ENCODE data around the gene APOBR. TPM values are rescaled to one million over a fixed set of nuclear protein-coding genes. Genes with fewer than 3 reads are reported as not detected.
"Not testable (repeated sequence)": the region's sequence is repeated elsewhere in the genome, so short reads cannot be mapped to it uniquely, and the experiment has no call there.

APOBR gene
- total RNA-seq, 2 experiments from 2014 or later: 5.5 TPM

DNA sequence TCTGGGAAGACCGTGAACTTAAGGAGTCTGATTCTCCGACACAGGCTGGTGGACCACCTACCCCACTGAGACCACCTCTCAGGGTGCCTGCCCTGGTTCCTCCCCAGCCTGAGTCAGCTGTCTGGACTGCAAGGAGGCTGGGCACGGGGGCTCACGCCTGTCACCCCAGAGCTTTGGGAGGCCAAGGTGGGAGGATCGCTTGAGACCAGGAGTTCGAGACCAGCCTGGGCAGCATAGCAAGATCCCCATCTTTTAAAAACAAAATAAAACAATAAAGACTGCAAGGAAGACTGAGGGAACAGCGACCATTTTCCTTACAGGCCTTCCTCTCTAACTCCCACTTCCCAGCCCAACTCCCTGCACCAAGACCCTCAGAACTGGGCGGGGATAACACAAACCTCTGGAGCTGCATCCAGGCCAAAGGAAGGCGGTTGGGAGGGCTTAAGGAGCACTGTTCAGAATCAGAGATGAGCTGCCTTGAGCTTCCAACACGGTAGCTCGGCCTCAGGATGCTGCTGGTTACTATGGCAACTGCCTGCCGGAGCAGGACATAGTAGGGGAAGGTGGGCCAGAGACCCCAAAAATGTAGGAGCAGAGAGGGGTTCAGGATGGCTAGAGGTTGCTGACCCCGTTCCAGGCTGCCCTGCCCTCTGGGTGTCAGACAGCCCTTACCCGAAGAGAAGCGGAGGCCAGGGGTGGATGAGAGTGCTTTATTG, 4.4 kb downstream of the APOBR start:
- no peaks in the 10 kb centered on the region for H3K27me3 Mint-ChIP-seq
- H3K4me1 Mint-ChIP-seq (ENCODE audit: low read depth): peaks cover 44% of the 10 kb centered on the region
- CTCF ChIA-PET: interaction anchor here (0.6 kb wide), 1 partner anchor 886 kb away, joined by 3 read pairs; no protein-coding TSS in a partner anchor
- no peak overlapping the region for H3K4me3 Mint-ChIP-seq
- DNase-seq: no peak
- no peak overlapping the region for H3K27ac Mint-ChIP-seq
- intact Hi-C loops (cut with micrococcal nuclease): no loop called here
- H3K9me3 Mint-ChIP-seq: no peaks in the 10 kb centered on the region
- TF ChIP-seq, protein P1, sequence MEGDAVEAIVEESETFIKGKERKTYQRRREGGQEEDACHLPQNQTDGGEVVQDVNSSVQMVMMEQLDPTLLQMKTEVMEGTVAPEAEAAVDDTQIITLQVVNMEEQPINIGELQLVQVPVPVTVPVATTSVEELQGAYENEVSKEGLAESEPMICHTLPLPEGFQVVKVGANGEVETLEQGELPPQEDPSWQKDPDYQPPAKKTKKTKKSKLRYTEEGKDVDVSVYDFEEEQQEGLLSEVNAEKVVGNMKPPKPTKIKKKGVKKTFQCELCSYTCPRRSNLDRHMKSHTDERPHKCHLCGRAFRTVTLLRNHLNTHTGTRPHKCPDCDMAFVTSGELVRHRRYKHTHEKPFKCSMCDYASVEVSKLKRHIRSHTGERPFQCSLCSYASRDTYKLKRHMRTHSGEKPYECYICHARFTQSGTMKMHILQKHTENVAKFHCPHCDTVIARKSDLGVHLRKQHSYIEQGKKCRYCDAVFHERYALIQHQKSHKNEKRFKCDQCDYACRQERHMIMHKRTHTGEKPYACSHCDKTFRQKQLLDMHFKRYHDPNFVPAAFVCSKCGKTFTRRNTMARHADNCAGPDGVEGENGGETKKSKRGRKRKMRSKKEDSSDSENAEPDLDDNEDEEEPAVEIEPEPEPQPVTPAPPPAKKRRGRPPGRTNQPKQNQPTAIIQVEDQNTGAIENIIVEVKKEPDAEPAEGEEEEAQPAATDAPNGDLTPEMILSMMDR (IDR thresholded peaks at IDR 0.05): no peak
- ATAC-seq: no peak
- POLR2A ChIA-PET: no interaction called here
- peaks cover 4% of the 10 kb centered on the region for H3K36me3 Mint-ChIP-seq (ENCODE audit: low read depth)

DNA sequence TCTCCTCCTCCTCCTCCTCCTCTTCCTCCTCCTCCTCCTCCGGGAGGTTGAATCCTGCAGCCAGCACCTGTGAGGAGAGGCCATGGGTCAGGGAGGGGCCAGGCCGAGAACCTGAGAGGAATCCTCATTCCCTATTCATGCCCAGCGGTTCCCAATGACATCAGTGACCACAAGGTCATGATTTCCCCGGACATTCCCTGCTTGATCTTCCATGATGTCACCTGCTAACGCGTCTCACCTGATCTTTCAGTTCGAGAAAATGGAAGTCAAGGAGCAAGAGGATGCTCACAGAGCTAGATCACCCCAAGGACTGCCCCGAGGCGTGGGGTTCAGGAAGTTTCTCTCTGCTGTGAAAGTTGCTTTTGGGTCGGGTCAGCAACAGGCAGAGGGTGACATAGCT, 5.4 kb downstream of the APOBR start:
- Mint-ChIP-seq H3K4me3 (no peak overlapping the region), H3K9me3 (no peaks in the 10 kb centered on the region), H3K36me3 (ENCODE audit: low read depth) (peaks cover 4% of the 10 kb centered on the region), H3K4me1 (ENCODE audit: low read depth) (peaks cover 33% of the 10 kb centered on the region), H3K27me3 (no peaks in the 10 kb centered on the region), H3K27ac (peak overlapping the region; percentile 16)
- TF ChIP-seq, protein P1 (IDR thresholded peaks at IDR 0.05): no peak
- ATAC-seq: no peak
- ChIA-PET POLR2A (no interaction called here), CTCF (no interaction called here)
- intact Hi-C loops (cut with micrococcal nuclease): no loop called here
- DNase-seq: no peak

DNA sequence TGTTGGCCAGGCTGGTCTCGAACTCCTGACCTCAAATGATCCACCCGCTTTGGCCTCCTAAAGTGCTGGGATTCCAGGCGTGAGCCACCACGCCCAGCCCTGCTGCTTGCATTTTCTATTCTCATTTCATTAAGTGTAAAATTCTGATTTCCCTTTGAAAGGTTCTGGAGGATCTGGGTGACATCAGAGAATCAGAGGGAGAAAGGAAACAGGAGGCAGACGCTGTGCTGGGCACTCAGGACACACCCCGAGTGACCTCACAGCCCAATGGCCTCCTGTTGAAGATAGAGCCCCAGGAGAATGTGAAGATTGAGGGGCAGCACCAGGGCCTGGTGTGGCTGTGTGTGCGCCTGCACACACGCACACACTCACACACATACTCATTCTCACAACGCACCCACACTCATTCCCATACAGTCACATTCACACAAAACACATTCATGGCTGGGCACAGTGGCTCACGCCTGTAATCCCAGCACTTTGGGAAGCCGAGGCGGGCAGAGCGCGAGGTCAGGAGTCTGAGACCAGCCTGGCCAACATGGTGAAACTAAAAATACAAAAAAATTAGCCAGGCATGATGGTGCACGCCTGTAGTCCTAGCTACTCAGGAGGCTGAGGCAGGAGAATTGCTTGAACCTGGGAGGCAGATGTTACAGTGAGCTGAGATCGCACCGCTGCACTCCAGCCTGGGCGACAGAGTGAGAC, 6.2 kb downstream of the APOBR start:
- H3K27ac Mint-ChIP-seq, CTCF ChIA-PET: not testable (repeated sequence)

DNA sequence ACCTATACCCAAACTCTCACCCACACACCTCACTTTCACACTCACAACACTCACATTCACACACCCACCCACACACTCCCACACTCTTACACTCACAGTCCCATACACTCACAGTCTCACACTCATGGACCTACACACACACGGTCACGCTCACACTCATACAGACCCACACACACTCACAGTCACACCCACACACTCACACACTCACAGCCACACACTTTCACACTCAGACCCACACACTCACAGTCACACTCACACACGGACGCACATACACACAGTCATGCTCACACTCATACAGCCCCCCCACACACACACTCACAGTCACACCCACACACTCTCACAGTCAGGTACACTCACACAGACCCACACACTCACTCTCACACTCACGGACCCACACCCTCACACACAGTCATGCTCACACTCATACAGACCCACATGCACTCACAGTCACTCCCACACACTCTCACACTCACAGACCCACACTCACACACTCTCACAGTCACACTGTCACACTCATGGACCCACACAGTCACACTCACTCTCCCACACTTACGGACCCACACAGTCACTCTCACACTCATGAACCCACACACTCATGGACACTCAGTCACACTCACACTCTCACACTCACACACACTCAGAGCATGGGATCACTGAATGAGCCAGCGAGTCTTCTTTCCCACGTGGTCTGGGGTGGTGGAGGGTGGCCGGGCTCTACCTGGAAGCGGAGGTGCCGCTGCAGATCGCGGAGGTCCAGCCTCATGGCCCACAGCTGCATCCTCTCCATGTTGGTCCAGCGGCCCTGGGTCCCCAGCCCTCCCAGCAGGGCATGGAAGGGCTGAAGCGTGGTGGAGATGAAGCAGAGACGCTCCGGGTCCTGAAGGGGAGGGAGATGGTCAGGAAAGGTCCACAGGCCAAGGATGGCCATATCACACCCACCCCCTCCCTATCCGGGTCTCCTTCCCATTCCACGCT, 7.1 kb downstream of the APOBR start:
- H3K27ac Mint-ChIP-seq: no peak overlapping the region
- ATAC-seq: peak; percentile 40
- H3K4me1 Mint-ChIP-seq (ENCODE audit: low read depth): peaks cover 16% of the 10 kb centered on the region
- ChIA-PET CTCF (no interaction called here), POLR2A (no interaction called here)
- TF ChIP-seq, protein P1 (IDR thresholded peaks at IDR 0.05): no peak
- H3K27me3 Mint-ChIP-seq: no peaks in the 10 kb centered on the region
- DNase-seq: no peak
- peaks cover 4% of the 10 kb centered on the region for H3K36me3 Mint-ChIP-seq (ENCODE audit: low read depth)
- no peak overlapping the region for H3K4me3 Mint-ChIP-seq
- intact Hi-C loops (cut with micrococcal nuclease): no loop called here
- no peaks in the 10 kb centered on the region for H3K9me3 Mint-ChIP-seq

More for the DNA sequence above, 6.2 kb downstream of the APOBR start:
- H3K36me3 Mint-ChIP-seq (ENCODE audit: low read depth); POLR2A ChIA-PET; H3K27me3 Mint-ChIP-seq; H3K4me3 Mint-ChIP-seq; ATAC-seq; DNase-seq; intact Hi-C loops (cut with micrococcal nuclease); H3K9me3 Mint-ChIP-seq: not testable (repeated sequence)
- peaks cover 26% of the 10 kb centered on the region for H3K4me1 Mint-ChIP-seq (ENCODE audit: low read depth)

DNA sequence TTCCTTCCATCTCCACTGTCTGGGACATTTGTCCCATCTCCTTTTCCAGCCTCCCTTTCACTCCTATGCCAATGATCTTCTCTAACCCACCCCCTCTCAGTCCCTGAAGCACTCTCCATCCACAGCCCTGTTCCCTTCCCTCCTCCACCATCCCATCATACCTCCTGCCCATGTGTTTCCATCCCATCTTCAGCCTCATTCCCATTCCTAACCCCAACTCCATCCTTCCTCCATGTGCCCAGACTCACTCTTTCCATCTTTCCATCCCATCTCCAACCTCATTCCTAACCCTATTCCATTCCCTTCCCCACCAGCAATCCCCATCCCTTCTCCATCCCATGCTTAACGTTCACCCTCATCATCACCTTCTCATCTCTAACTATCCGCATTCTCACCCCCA, 7.8 kb downstream of the APOBR start:
- H3K27ac Mint-ChIP-seq: no peak overlapping the region
- intact Hi-C loops (cut with micrococcal nuclease): no loop called here
- peaks cover 16% of the 10 kb centered on the region for H3K4me1 Mint-ChIP-seq (ENCODE audit: low read depth)
- no peak for ATAC-seq
- no peak for DNase-seq
- H3K9me3 Mint-ChIP-seq: no peaks in the 10 kb centered on the region
- ChIA-PET POLR2A (interaction anchor here (2.1 kb wide), 1 partner anchor 8 kb away, joined by 8 read pairs; the partner anchor contains the start of gene APOBR), CTCF (interaction anchor here (0.9 kb wide), 1 partner anchor 185 kb away, joined by 3 read pairs; no protein-coding TSS in a partner anchor)
- TF ChIP-seq, protein P1 (IDR thresholded peaks at IDR 0.05): no peak
- H3K27me3 Mint-ChIP-seq: no peaks in the 10 kb centered on the region
- H3K4me3 Mint-ChIP-seq: no peak overlapping the region
- no peaks in the 10 kb centered on the region for H3K36me3 Mint-ChIP-seq (ENCODE audit: low read depth)
